Activated CD8-positive, alpha-beta T cell treated with anti-CD3 and anti-CD28 coated beads for 36 hours (primary cell): ENCODE results near the gene ZNF148. TPM values are rescaled to one million over a fixed set of nuclear protein-coding genes. Genes with fewer than 3 reads are reported as not detected.
A peak's percentile ranks its signal among the peaks of the same experiment; 100 is the strongest.

Experiments
- ATAC-seq: fragments of 200-7000 bp; cut with Tn5 transposase; one replicate; pipeline ENCODE4 v1.10.0; 2021; ENCODE audit warnings: mild to moderate bottlenecking, moderate library complexity
- CTCF ChIA-PET: fragments of 350-600 bp; sonication (Branson Sonifier 250); formaldehyde crosslinking; loops from one replicate; lab custom pipeline; 2021; ENCODE audit warnings: antibody characterized with exemption; lab: Charles Lee
- POLR2A ChIA-PET: fragments of 350-600 bp; sonication (Branson Sonifier 250); formaldehyde crosslinking; loops from one replicate; lab custom pipeline; 2021; ENCODE audit warnings: antibody characterized with exemption; lab: Charles Lee
- DNase-seq: peaks from one replicate; pipeline ENCODE4 v3.0.0-alpha.2; 2020
- H3K27ac Mint-ChIP-seq: one replicate; pipeline ENCODE4 v1.8.0; 2021; ENCODE audit warnings: mild to moderate bottlenecking, mixed read lengths
- H3K27me3 Mint-ChIP-seq: one replicate; pipeline ENCODE4 v1.8.0; 2021; ENCODE audit warnings: mixed read lengths
- H3K36me3 Mint-ChIP-seq: one replicate; pipeline ENCODE4 v1.8.0; 2021; ENCODE audit warnings: low read depth, mixed read lengths
- H3K4me1 Mint-ChIP-seq: one replicate; pipeline ENCODE4 v1.8.0; 2021; ENCODE audit warnings: low read depth, mixed read lengths
- H3K4me3 Mint-ChIP-seq: one replicate; pipeline ENCODE4 v1.8.0; 2021; ENCODE audit warnings: mild to moderate bottlenecking, moderate library complexity, mixed read lengths
- H3K9me3 Mint-ChIP-seq: one replicate; pipeline ENCODE4 v1.8.0; 2021; ENCODE audit warnings: mixed read lengths
- intact Hi-C: fragments of 100-400 bp; cut with micrococcal nuclease; formaldehyde crosslinking; loops from one replicate; pipeline ENCODE4 v1.10.0; 2022
- total RNA-seq, 2 experiments: library from RNA; stranded (reverse); gene quantifications; one replicate each; pipeline ENCODE4 v1.2.3, GENCODE V29; 2021
- TF ChIP-seq, protein P1 (sequence below): fragments of 200-600 bp; IDR thresholded peaks from one replicate; pipeline ENCODE4 v1.8.0; 2022; ENCODE audit warnings: antibody characterized with exemption, mild to moderate bottlenecking

Gene ZNF148
- total RNA-seq, 2 experiments from 2014 or later = 36.3 to 36.9 TPM

DNA sequence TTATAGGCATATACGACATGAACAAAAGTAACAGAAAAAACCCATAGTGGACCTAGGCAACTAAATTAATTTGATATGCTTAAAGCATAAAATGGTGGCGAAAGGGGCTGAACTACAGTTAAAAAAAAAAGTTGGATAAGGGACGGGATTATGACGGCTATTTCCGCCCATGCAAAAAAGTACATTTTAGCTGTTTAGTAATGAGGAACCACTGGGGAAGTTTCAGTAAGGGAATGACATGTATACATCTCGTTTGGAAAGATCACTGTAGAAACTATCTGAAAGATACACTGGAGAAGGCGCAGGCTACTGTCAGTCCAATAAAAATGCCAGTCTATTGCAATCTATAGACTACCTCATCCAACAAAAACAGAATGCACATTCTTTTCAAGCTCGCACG, 65.6 kb downstream of the ZNF148 start:
- intact Hi-C loops = no loop called here
- H3K27me3 Mint-ChIP-seq = no peaks in the 10 kb centered on the region
- ChIA-PET POLR2A (no interaction called here), CTCF (interaction anchor here (0.6 to 1.4 kb wide), 2 partner anchors 47 to 50 kb away, joined by 3 read pairs; no protein-coding TSS in a partner anchor)
- H3K4me3 Mint-ChIP-seq = peak overlapping the region; percentile 11
- H3K9me3 Mint-ChIP-seq = peaks cover 3% of the 10 kb centered on the region
- H3K27ac Mint-ChIP-seq = peak overlapping the region; percentile 21
- TF ChIP-seq, protein P1, sequence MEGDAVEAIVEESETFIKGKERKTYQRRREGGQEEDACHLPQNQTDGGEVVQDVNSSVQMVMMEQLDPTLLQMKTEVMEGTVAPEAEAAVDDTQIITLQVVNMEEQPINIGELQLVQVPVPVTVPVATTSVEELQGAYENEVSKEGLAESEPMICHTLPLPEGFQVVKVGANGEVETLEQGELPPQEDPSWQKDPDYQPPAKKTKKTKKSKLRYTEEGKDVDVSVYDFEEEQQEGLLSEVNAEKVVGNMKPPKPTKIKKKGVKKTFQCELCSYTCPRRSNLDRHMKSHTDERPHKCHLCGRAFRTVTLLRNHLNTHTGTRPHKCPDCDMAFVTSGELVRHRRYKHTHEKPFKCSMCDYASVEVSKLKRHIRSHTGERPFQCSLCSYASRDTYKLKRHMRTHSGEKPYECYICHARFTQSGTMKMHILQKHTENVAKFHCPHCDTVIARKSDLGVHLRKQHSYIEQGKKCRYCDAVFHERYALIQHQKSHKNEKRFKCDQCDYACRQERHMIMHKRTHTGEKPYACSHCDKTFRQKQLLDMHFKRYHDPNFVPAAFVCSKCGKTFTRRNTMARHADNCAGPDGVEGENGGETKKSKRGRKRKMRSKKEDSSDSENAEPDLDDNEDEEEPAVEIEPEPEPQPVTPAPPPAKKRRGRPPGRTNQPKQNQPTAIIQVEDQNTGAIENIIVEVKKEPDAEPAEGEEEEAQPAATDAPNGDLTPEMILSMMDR = no peak
- ATAC-seq = no peak
- peaks cover 51% of the 10 kb centered on the region for H3K36me3 Mint-ChIP-seq
- H3K4me1 Mint-ChIP-seq = peaks cover 55% of the 10 kb centered on the region
- DNase-seq = no peak

DNA sequence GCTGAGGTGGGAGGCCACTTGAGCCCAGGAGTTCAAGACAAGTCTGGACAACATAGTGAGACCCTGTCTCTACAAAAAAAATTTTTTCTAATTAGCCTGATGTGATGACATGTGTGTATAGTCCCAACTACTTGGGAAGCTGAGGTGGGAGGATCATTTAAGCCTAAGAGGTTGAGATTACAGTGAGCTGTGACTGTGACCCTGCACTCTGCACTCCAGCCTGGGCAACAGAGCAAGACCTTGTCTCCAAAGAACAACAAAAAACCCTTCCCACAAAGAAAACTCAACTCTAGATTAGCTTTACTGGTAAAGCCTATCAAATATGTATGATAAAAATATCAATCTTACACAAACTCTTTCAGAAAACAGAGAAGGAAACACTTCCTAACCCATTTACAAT, 68.5 kb downstream of the ZNF148 start:
- peaks cover 44% of the 10 kb centered on the region for H3K36me3 Mint-ChIP-seq

DNA sequence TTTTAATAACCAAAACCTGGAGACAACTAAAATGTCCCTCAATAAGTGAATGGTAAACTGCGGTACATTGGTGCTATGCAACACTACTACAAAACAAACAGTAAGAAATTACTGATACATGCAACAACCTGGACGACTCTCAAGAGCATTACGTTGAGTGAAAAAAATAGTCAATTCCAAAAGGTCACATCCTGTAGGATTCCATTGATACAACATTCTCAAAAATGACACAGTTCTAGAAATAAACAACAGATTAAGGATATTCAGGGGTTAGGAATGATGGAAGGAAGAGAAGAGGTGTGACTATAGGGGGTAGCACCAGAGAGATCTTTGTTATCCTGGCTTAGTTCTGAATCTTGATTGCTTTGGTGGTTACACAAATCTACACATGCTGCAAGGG, 72.2 kb downstream of the ZNF148 start:
- H3K9me3 Mint-ChIP-seq = peaks cover 2% of the 10 kb centered on the region

More for the DNA sequence above, 68.5 kb downstream of the ZNF148 start:
- POLR2A ChIA-PET = interaction anchor here (0.6 kb wide), 1 partner anchor 57 kb away, joined by 3 read pairs; no protein-coding TSS in a partner anchor
- ATAC-seq (no peak), DNase-seq (no peak)
- Mint-ChIP-seq H3K4me1 (peaks cover 47% of the 10 kb centered on the region), H3K4me3 (no peak overlapping the region), H3K27ac (no peak overlapping the region), H3K9me3 (peaks cover 3% of the 10 kb centered on the region), H3K27me3 (no peaks in the 10 kb centered on the region)
- intact Hi-C loops = no loop called here
- TF ChIP-seq, protein P1 = no peak
- CTCF ChIA-PET = no interaction called here

DNA sequence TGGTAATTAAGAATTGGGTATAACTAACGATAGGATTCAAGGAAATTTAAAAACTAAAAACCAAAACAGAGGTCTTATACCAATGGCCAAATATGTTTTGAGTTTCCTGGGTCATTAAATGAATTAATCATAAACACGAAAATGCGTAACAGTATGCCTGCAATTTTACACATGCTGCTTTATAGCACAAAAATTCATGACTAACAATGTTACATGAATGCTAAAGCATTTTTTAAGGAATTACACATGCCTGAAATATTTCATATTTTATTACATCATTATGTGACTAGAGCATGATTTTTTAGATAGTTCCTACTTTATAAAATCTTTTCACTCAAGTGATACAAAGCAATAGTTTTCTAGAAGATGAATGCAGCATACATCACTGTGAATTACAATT, 74.7 kb downstream of the ZNF148 start:
- Mint-ChIP-seq H3K4me3 (no peak overlapping the region), H3K4me1 (peaks cover 35% of the 10 kb centered on the region), H3K9me3 (no peaks in the 10 kb centered on the region), H3K27ac (no peak overlapping the region), H3K36me3 (peaks cover 12% of the 10 kb centered on the region), H3K27me3 (no peaks in the 10 kb centered on the region)
- CTCF ChIA-PET = no interaction called here
- intact Hi-C loops = no loop called here
- POLR2A ChIA-PET = no interaction called here
- TF ChIP-seq, protein P1 = no peak
- DNase-seq (no peak), ATAC-seq (no peak)

More for the DNA sequence above, 72.2 kb downstream of the ZNF148 start:
- no peak for ATAC-seq
- H3K27me3 Mint-ChIP-seq = no peaks in the 10 kb centered on the region
- POLR2A ChIA-PET = no interaction called here
- TF ChIP-seq, protein P1 = no peak
- no peak for DNase-seq
- CTCF ChIA-PET = no interaction called here
- H3K4me3 Mint-ChIP-seq = no peak overlapping the region
- no peak overlapping the region for H3K27ac Mint-ChIP-seq
- H3K4me1 Mint-ChIP-seq = peaks cover 35% of the 10 kb centered on the region
- H3K36me3 Mint-ChIP-seq = peaks cover 23% of the 10 kb centered on the region
- intact Hi-C loops = no loop called here

DNA sequence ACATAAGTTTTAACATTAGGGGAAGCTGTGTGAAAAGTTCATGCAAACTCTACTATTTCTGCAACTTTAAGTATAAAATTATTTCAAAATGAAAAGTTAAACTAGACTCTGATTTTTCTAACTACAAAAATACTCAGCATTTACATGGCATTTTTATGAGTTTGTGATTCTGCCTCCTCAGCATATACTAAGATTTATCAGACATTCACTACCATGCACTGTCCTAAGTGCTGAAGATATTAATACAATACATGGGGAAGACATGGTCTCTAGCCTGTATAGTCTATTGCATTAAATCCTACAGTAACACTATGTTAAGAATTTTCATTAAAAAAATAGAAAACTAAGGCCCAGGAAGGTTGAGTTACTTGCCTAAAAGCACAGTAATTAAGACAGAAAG, 80.7 kb downstream of the ZNF148 start:
- ATAC-seq = no peak
- no peak overlapping the region for H3K27ac Mint-ChIP-seq
- H3K4me3 Mint-ChIP-seq = no peak overlapping the region
- peaks cover 6% of the 10 kb centered on the region for H3K36me3 Mint-ChIP-seq
- no peak for DNase-seq
- ChIA-PET POLR2A (no interaction called here), CTCF (interaction anchor here (1.2 to 1.3 kb wide), 2 partner anchors 16 to 22 kb away, joined by 3 to 4 read pairs; no protein-coding TSS in a partner anchor)
- intact Hi-C loops = no loop called here
- TF ChIP-seq, protein P1 = no peak
- peaks cover 40% of the 10 kb centered on the region for H3K4me1 Mint-ChIP-seq
- H3K27me3 Mint-ChIP-seq = no peaks in the 10 kb centered on the region
- no peaks in the 10 kb centered on the region for H3K9me3 Mint-ChIP-seq
